GM19238 (cell line): ENCODE results near the gene ADGRV1.
"Not testable (repeated sequence)": the region's sequence is repeated elsewhere in the genome, so short reads cannot be mapped to it uniquely, and the experiment has no call there.

Experiments
- DNase-seq: peaks from one replicate; pipeline ENCODE4 v3.0.0; 2011; ENCODE audit warnings: low spot score; ENCODE audit not compliant: insufficient read length

Gene ADGRV1

DNA sequence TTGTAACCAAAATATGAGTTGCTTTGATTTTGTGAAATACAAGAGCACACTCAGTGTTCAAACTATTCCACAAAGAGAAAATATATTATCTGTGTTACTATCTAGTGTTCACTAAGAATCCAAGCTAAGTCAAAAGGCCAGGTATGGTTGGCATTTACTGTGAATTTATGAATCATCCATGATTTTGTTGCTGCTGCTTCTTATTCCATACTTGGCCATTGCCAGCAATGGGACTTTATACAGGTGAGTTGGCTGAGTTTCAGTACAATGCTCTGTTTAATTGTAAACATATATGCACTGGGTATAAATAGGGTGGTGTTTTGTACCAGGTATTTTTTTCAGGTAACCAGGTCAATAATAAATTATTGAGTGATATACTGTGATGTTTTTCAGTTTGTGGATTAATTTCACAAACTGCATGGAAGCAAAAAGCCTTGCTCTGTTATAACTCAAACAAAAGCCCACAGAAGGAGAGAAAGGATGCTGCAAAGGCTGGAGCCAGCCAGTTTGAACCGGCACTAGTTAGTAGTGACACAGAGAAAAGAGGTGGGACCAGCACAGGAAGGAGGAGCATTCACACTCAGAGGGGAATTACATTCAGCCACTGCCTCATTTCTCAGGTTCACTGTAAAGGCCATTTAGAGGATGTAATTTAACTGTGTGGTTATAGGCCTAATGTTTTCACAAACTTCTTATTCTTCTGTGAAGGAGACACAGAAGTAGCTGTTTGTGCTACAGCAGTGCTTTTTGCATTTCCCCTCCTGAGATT is 381.8 kb downstream of the ADGRV1 start:
- peak; percentile 16 for DNase-seq

DNA sequence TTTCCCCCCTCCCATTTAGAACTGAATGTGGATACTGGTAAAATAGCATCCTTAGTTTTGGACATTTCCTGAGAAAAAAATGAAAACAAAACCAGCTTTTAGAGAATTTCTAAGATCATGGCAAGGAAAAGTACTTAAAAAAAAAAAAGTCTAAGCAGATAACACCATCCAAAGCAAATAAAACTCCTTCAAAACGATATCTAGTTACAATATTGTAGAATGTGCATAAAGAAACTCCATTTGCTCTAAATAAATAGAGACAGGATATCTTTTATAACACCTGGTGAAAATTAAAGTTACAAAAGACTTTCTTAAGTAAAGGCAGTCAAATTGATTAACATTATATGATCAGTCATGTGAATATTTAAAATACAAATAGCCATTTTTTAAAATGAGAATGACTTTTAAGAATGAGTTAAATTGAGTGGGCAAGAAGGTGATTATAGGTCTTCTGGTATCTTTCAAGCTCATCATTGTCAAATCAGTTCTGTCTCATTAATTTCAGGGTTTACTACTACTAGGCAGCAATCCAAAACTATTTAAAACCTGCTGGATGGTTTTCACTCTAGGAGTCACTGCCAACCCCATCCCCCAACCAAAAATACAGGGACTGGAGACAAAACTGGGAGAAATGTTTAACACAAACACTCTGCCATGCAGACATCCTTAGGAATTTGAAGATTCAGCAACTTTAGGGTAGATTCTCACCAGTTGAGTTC is 382.6 kb downstream of the ADGRV1 start:
- DNase-seq, result no peak

DNA sequence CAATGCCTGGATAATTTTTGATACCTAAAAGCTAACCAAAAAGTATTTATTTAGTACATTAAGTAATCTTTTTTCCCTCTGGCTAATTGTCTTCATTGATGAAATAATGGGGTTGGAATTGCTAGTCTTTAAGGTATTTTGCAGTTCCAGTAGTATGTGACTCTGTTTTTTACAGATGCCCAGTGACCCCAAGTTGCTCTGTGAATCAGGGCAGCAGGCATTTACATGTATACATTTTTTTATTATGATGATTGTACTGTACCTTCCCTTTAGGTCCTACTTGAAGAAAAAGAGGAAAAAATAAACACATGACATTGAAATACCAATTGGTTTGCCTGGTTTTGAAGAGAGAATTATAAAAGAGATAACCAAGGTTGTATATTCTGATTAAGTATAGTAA is 385.5 kb downstream of the ADGRV1 start:
- DNase-seq, result no peak

DNA sequence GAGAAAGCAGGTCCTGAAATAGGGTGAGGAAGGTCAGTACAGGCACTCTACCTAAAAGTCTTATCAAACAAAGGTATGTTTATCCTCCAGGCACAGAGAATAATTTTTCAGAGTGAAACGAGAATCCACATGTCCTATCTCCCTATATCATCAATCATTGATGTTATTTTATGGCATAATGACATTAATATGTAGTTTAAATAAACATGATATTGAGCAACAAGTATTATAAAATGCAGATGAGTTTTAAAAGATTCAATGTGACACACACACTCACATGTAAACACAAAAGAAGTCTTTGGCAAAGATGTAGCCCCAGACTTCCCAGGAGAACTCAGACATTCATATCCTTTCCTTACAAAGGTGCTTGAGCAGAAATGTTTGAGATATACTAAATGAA is 389.1 kb downstream of the ADGRV1 start:
- DNase-seq, result no peak

DNA sequence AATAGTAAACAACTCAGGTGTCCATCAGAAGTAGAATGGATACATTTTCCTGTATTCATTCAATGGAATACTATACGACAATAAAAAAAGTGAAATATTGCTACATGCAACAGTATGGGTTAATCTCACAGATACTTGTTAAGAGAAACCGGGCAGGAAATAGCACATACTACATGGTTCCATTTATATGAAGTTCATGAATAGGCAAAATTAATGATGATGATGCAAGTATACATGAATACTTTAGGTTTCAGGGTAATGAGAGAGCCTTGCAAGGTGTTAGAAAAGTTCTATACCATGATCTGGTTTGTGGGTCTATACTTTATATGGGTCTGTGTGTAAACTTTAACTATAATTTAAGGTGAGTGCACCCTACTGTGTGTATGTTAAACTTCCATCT is 390.4 kb downstream of the ADGRV1 start:
- no peak for DNase-seq

DNA sequence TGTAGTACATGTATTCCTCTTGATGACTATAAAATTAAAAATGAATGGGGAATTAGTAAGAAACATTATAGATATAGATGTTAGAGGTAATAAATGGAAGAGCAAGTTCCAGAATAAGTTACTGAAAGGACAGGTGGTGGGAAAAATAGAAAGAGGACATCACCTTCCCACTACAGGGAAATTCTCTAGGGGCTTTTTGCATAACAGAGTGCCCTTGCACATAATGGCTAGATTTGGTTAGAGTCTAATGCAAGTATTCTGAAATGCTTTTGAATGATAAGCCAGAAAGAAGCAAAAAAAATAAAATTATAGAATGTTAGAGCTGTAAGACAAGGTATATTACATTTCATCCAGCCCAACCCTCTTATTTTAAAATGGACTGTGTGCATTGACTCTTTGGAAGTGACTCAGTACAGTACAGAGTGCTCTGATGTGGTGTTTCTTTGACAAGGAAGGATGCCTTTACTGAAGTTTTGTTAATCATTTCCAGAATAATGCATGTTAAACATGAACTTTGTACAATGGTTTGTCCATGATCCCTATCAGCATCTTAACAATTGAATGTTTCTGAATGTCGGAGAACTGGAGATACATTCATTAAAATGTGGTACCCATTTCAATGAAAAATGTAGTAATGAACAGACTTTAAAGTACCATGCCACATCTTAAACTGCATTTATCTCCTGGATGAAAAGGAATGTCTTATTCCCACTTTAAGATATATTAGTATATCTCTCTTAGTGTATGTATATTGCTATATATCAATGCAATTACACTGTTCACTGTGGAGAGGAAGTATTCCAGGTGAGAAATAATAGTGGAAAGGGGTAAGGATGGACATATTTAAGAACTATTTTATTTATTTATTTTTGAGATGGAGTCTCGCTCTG is 391.1 kb downstream of the ADGRV1 start:
- no peak for DNase-seq

DNA sequence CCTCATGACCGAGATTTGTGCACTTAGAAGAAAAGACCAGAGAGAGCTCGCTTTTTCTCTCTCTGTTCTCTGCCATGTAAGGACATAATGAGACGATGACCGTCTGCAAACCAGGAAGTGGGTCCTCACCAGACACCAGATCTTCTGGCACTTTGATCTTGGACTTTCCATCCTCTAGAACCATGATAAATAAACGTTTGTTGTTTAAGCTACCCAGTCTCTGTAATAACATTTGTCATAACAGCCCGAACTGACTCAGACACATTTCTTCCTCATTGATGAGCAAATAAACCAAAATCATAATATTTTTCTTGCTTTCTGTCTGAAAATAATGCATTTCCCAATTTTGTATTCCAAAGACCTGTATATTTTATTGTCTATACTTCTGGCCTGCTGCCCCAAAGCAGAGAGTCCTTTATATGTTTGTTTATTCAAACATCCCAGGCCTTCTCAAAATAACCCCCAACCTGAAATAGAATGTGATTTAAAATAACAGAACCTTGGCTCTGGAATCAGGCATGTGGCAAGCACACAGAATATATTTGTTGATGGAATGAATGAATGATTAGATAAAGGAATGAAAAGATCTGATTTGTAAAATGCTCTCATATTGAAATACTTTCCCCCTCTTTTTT is 396.5 kb downstream of the ADGRV1 start:
- no peak for DNase-seq

DNA sequence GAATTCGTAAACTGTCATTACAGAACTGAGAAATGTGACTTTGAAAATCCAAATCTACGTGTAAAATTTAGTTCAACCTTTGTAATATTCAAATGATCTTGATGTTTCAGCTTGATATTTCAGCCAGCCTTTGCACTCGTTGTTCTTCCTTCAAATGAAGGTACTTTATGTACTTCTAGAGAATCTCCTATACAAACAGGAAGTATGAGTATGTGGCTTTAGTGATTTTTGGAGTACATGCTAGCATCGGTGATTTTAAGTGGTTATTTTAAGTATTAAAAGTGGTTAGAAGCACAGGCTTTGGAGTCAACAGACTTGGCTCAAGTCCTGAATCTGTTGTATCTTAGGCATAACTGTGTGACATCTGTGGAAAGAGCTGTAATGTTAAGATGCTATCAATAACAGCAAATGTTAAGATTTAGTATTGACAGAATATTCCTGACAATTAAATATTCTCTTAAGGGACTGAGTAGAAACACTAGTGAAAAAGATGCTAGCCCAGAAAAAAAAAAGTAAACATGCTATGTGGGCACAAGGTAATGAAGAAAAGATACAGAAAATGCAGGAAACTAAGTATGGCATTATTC is 398.0 kb downstream of the ADGRV1 start:
- no peak for DNase-seq

DNA sequence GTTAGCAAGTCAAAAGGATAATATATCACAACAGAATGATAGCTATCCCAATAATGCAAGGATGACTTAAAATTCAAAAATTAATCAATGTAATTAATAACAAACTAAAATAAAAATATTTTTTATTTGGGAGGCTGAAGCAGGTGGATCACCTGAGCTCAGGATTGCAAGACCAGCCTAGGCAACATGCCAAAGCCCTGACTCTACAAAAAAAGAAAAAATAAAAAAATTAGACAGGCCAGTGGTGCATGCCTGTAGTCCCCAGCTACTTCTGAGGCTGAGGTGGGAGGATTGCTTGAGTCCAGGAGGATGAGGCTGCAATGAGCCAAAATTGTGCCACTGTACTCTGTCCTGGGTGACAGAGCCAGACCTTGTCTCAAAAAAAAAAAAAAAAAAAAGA is 399.3 kb downstream of the ADGRV1 start:
- no peak for DNase-seq

DNA sequence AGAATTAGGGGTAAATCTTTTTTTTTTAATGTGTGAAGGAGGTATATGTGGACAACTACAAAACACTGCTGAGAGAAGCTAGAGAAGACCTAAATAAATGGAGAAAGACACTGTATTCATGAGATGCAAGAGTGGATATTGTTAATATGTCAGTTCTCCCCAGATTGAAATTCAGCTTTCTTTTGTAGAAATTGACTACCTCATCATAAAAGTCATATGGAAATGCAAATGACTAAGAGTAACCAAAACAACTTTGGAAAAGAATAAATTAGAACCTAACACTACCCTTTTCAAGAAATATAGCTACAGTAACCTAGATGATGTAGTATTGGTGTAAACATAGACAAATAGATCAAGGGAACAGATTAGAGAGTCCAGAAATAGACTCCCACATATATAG is 400.7 kb downstream of the ADGRV1 start:
- DNase-seq, result no peak

DNA sequence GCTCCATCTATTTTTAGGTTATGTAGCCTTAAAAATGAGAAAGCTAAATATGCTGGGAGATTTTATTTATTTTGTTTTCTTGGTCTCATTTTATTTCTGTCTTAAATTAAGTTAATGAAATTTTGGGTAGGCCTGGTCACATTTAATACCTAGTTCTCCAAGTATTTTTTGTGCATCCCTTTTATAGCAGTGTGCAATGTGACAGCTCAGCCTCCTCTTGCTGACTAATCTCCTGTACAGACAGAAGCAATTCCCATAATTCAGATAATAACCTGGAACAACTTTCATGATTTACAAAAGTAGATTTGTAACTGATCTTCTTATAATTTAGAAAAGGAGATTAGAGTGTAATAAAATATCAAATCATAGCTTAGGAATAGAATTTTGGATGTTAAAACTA is 403.9 kb downstream of the ADGRV1 start:
- no peak for DNase-seq

DNA sequence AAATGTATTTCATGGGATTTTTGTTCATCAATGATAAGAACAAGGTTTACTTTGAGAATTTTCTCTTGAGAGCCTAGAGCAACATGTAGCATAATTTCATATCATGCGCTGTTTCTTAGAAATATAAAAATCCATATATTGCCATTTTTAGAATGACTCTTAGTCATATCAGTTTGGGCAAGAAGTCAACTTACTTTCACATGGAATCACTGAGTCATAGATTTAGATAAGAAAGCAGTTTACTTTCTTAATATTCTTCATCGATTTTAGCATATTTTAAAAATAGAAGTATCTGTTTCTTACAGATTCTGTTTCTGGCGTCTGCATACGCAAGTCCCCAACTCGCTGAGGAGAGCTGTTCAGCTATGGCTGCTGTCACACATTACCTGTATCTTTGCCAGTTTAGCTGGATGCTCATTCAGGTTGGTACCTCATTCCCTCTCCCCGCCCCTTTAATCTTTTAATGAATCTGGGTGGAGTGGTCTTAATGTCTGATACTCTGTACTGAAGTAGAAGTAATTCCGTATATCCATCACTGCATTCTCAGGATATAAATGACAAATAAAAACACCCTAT is 406.6 kb downstream of the ADGRV1 start:
- DNase-seq, result no peak

DNA sequence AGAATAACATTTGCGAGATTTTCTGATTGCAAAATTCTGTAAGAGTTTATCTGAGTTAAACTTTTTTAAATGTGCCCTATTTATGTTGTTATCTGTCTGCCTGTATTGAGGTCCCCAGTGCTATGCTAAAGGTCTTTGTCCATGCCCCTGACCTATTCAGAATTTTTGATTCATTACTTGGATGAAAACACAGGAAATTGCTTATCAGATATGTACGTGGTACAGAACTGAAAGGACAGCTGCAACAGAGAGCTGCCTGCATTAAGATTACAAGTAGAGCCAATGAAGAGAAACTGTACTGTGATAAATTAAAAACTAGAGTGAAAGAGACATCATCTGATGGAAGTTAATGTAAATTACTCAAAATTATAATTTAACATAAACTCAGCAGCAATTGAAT is 408.8 kb downstream of the ADGRV1 start:
- DNase-seq, result no peak

DNA sequence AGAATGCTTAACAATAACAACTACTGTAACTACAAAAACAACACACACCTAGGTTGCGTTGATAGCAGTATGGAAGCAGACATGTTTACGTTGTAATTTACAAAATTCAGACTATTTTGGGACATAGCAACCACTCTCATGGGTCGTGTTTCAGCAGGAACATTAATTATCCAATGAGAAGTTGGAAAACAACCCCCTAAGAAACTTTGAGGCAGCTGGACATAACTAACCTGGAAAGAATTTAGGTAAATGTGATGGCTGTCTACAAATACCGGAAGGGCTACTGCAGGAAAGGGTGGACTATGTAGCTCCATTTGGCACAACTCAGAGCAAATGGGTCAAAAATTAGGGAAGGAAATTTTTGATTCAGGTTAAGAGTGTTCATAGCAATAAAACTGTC is 409.3 kb downstream of the ADGRV1 start:
- no peak for DNase-seq

DNA sequence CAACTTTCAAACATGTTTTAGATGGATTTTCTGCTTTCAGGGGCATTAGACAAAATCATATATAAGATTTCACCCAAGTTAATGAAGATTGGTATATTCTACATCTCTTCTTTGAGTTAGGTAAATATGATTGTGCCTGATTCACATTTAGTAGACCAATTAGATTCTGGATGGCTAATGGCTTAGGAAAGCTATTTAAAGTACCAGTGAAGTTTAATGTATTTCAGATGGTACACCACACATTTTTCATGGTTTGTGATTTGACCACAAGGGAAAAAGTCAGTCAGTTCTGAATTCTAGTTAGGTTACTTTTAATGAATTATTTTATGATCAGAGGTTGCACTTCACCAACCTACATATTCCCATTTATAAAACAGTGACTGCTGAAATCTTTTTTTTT is 409.7 kb downstream of the ADGRV1 start:
- no peak for DNase-seq

DNA sequence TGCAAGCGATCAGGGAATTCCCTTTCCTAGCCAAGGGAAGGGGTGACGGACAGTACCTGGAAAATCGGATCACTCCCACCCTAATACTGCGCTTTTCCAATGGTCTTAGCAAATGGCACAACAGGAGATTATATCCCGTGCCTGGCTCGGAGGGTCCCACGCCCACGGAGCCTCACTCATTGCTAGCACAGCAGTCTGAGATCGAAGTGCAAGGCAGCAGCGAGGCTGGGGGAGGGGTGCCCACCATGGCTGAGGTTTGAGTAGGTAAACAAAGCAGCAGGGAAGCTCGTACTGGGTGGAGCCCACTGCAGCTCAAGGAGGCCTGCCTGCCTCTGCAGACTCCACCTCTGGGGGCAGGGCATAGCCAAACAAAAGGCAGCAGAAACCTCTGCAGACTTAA is 411.3 kb downstream of the ADGRV1 start:
- DNase-seq, result not testable (repeated sequence)

DNA sequence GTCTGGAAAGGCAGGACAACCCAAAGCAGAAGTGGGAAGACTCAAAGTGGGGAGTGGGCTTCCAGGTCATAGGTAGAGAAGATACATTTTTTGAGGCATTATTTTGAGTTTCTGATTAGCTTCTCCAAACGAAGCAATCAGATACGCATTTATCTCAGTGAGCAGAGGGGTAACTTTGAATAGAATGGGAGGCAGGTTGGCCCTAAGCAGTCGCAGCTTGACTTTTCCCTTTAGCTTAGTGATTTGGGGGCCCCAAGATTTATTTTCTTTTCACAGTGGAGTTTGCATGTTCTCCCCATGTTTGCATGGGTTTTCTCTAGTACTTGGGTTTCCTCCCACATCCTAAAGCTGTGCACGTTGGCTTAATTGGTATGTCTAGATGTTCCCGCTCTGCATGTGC is 422.6 kb downstream of the ADGRV1 start:
- DNase-seq, result no peak

DNA sequence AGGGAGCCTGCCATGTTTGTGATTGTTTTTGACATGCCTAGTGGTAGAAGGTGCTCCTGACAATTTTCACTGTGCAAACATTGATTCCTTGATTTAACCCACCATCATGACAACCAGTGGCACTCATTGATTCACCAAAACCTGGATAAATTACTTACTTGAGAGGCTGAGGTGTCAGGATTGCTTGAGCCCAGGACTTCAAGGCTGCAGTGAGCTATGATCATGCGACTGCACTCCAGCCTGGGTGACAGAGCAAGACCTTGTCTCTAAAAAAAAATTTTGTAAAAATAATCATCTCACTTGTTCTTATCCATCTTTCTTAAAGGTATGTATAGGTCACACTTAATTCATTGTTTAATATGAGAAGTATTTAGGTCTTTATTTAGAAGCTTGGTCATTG is 423.2 kb downstream of the ADGRV1 start:
- no peak for DNase-seq

DNA sequence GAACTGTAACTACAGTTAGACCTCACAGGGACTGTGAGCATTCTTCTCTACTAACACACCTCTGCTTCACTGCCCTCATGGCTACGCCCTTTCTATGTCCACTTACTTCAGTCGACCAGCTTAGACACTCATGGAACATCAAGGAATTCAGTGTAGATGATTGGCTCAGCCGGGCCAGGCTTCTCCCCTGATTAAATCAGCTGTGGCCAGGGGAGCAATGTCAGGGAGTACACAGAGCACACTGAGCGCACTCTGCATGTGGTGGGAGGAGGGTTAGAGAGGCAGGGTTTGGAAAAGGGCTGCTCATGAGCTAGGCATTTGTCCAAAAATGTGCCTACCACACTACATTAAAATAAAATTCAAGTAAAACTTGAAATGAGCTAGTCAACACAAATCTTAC is 424.0 kb downstream of the ADGRV1 start:
- DNase-seq, result no peak

DNA sequence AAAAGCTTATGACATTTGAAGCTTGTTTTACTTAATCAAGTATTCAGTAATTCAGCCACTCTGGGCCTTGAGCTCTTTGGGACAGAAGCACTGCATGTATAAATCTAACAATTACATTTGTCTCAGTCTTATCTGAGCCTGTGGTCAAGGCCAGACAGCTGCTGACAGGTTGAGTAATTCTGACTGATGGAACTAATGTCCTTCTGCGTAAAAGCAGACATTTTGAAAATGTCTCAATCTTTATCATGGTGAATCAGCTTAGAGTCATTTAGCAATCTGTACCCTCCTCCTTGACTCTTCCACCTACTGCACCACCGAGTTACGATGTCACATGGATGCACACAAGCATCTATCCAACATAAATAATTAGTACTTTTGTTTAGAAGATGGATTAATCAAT is 424.6 kb downstream of the ADGRV1 start:
- DNase-seq, result no peak

DNA sequence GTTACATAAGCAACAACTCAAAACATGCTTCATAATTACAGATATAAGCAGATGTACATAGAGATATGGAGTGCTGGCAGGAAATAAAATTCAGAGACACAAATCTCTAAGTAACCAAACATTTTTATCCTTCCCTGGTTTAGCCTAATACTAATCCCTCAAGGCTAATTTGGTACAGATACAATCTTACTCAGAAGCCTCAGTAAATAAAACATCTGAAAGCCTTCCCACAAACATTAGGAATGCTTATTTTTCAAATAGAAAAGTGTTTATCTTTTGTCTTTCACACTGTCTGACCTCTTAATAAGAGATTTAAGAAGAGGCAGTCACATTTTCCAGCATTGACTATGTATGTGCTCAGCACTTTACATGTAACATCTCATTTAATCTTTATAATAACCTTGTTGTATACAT is 425.1 kb downstream of the ADGRV1 start:
- DNase-seq, result no peak
